ENCODE data around the gene DCX. TPM values are rescaled to one million over a fixed set of nuclear protein-coding genes. Genes with fewer than 3 reads are reported as not detected.

The DCX gene
- total and polyA plus RNA-seq, 2 experiments from 2014 or later, result 0.34 to 1.2 TPM

- no peaks in the 10 kb centered on the region for H3K9me2 ChIP-seq (replicated peaks; ENCODE audit: insufficient read depth)
- H3K4me1 ChIP-seq (ENCODE audit: insufficient read depth), result no peaks in the 10 kb centered on the region
- H3K4me2 ChIP-seq, result no peak overlapping the region
- DNase-seq (ENCODE audit: low spot score), result no peak
- no peaks in the 10 kb centered on the region for H3K79me2 ChIP-seq
- WGBS (ENCODE audit: low lambda C conversion rate, missing lambda C conversion rate), result 88% methylated on average over 3 of the region's 3 CpGs
- H2AFZ ChIP-seq, result no peak overlapping the region
- no peak overlapping the region for H3K27ac ChIP-seq
- TF ChIP-seq EZH2 (IDR thresholded peaks at IDR 0.05; ENCODE audit: borderline replicate concordance) (no peak), CTCF (IDR thresholded peaks at IDR 0.05; ENCODE audit: poor library complexity) (no peak), EZH2phosphoT487 (IDR thresholded peaks at IDR 0.05; ENCODE audit: low read depth, severe bottlenecking, unreplicated experiment) (no peak)
- no peak overlapping the region for H3K4me3 ChIP-seq
- no peaks in the 10 kb centered on the region for H3K27me3 ChIP-seq
- H4K20me1 ChIP-seq (ENCODE audit: insufficient read depth, poor library complexity, severe bottlenecking), result no peaks in the 10 kb centered on the region
- H3K9me3 ChIP-seq (ENCODE audit: low read depth), result no peaks in the 10 kb centered on the region
- no peaks in the 10 kb centered on the region for H3K36me3 ChIP-seq (replicated peaks; ENCODE audit: insufficient read depth, low read depth)
These were observed 154.3 kb downstream of the DCX start for GRCh38 chrX:111257733-111258132.

GRCh38 chrX:111254896-111255693, 156.9 kb downstream of the DCX start:
- no peak for TF ChIP-seq EZH2 (IDR thresholded peaks at IDR 0.05; ENCODE audit: borderline replicate concordance)
- TF ChIP-seq CTCF (IDR thresholded peaks at IDR 0.05; ENCODE audit: poor library complexity), result no peak
- TF ChIP-seq EZH2phosphoT487 (IDR thresholded peaks at IDR 0.05; ENCODE audit: low read depth, severe bottlenecking, unreplicated experiment), result no peak
- H3K4me3 ChIP-seq, result no peak overlapping the region

GRCh38 chrX:111244235-111244750, 167.7 kb downstream of the DCX start:
- no peak overlapping the region for H3K4me2 ChIP-seq
- TF ChIP-seq EZH2phosphoT487 (IDR thresholded peaks at IDR 0.05; ENCODE audit: low read depth, severe bottlenecking, unreplicated experiment), result no peak
- peak; percentile 84 for TF ChIP-seq CTCF (IDR thresholded peaks at IDR 0.05; ENCODE audit: poor library complexity)
- TF ChIP-seq EZH2 (IDR thresholded peaks at IDR 0.05; ENCODE audit: borderline replicate concordance), result no peak
- no peaks in the 10 kb centered on the region for H3K36me3 ChIP-seq (replicated peaks; ENCODE audit: insufficient read depth, low read depth)
- no peaks in the 10 kb centered on the region for H4K20me1 ChIP-seq (ENCODE audit: insufficient read depth, poor library complexity, severe bottlenecking)
- no peak overlapping the region for H2AFZ ChIP-seq
- no peak overlapping the region for H3K4me3 ChIP-seq
- 46% methylated on average over 2 of the region's 2 CpGs for WGBS (ENCODE audit: low lambda C conversion rate, missing lambda C conversion rate)
- no peak overlapping the region for H3K27ac ChIP-seq
- H3K9me2 ChIP-seq (replicated peaks; ENCODE audit: insufficient read depth), result no peaks in the 10 kb centered on the region
- no peaks in the 10 kb centered on the region for H3K9me3 ChIP-seq (ENCODE audit: low read depth)
- peak; percentile 41 for DNase-seq (ENCODE audit: low spot score)
- no peaks in the 10 kb centered on the region for H3K4me1 ChIP-seq (ENCODE audit: insufficient read depth)
- no peaks in the 10 kb centered on the region for H3K79me2 ChIP-seq
- H3K27me3 ChIP-seq, result no peaks in the 10 kb centered on the region

More at GRCh38 chrX:111254896-111255693, 156.9 kb downstream of the DCX start:
- Histone ChIP-seq H3K4me1 (ENCODE audit: insufficient read depth) (no peaks in the 10 kb centered on the region), H3K36me3 (replicated peaks; ENCODE audit: insufficient read depth, low read depth) (no peaks in the 10 kb centered on the region), H3K27me3 (no peaks in the 10 kb centered on the region), H3K9me3 (ENCODE audit: low read depth) (no peaks in the 10 kb centered on the region), H3K27ac (no peak overlapping the region), H3K79me2 (no peaks in the 10 kb centered on the region), H3K9me2 (replicated peaks; ENCODE audit: insufficient read depth) (no peaks in the 10 kb centered on the region), H4K20me1 (ENCODE audit: insufficient read depth, poor library complexity, severe bottlenecking) (no peaks in the 10 kb centered on the region), H2AFZ (no peak overlapping the region), H3K4me2 (no peak overlapping the region)
- 70% methylated on average over 7 of the region's 7 CpGs for WGBS (ENCODE audit: low lambda C conversion rate, missing lambda C conversion rate)
- DNase-seq (ENCODE audit: low spot score), result no peak

Small RNA genes within 50 kb of the gene (small RNA-seq; reads per million reads assigned to genes)
- gene RNU6-496P, result not detected

Other genes with a start within 250 kb of the DCX start
- gene CAPN6, start 141.7 kb downstream of the DCX start, total RNA-seq, result 24.4 and 25.8 TPM in 2 replicates
- 22.2 and 22.9 TPM in 2 replicates for gene CAPN6, start 141.7 kb downstream of the DCX start, polyA plus RNA-seq
- gene SERTM2, start 99.5 kb upstream of the DCX start, total RNA-seq, result 2.8 and 2.9 TPM in 2 replicates
- gene SERTM2, start 99.5 kb upstream of the DCX start, polyA plus RNA-seq, result 1.6 and 3.8 TPM in 2 replicates

Data from hepatocyte (in vitro differentiated cells).